Mammary epithelial cell (primary cell): Measurements from ENCODE around the gene ADGRV1.

Source experiments
- EZH2 ChIP-seq: IDR thresholded peaks from 2 replicates; pipeline ENCODE4 v1.6.1; 2012; ENCODE audit warnings: low read length, inconsistent platforms, borderline replicate concordance
- TF ChIP-seq, protein P1 (sequence below), 2 donors: IDR thresholded peaks in 1 of 2; conservative IDR thresholded peaks in 1 of 2; 2 replicates each; pipeline ENCODE4 v1.5.1; 2011 to 2012; ENCODE audit warnings: inconsistent platforms in 2 of 2, low read length in 2 of 2, mild to moderate bottlenecking in 2 of 2, control low read depth in 1 of 2, low read depth in 1 of 2; ENCODE audit not compliant: insufficient read depth in 1 of 2; ENCODE audit errors: extremely low read depth in 1 of 2

- TF ChIP-seq, protein P1, sequence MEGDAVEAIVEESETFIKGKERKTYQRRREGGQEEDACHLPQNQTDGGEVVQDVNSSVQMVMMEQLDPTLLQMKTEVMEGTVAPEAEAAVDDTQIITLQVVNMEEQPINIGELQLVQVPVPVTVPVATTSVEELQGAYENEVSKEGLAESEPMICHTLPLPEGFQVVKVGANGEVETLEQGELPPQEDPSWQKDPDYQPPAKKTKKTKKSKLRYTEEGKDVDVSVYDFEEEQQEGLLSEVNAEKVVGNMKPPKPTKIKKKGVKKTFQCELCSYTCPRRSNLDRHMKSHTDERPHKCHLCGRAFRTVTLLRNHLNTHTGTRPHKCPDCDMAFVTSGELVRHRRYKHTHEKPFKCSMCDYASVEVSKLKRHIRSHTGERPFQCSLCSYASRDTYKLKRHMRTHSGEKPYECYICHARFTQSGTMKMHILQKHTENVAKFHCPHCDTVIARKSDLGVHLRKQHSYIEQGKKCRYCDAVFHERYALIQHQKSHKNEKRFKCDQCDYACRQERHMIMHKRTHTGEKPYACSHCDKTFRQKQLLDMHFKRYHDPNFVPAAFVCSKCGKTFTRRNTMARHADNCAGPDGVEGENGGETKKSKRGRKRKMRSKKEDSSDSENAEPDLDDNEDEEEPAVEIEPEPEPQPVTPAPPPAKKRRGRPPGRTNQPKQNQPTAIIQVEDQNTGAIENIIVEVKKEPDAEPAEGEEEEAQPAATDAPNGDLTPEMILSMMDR (conservative IDR thresholded peaks at IDR 0.05 in 1 of 2, IDR thresholded peaks at IDR 0.05 in 1 of 2; ENCODE audit: extremely low read depth in 1 of 2, insufficient read depth in 1 of 2, low read depth in 1 of 2, low read length in 2 of 2) = peak in 1 of 2 donors; percentile 34
- no peak for TF ChIP-seq EZH2
Observed at GRCh38 chr5:91074615-91075014, 516.0 kb downstream of the ADGRV1 start.
